GM12872 (cell line): ENCODE data around the gene JAKMIP2.

Experiments used
- TF ChIP-seq, protein P1 (sequence below): IDR thresholded peaks from 3 replicates; pipeline ENCODE4 v1.5.1; 2011; ENCODE audit warnings: low read depth, mild to moderate bottlenecking, low read length, moderate library complexity; ENCODE audit not compliant: insufficient read depth

The JAKMIP2 gene

GRCh38 chr5:147740864-147741263 is 41.7 kb downstream of the JAKMIP2 start:
- TF ChIP-seq, protein P1, sequence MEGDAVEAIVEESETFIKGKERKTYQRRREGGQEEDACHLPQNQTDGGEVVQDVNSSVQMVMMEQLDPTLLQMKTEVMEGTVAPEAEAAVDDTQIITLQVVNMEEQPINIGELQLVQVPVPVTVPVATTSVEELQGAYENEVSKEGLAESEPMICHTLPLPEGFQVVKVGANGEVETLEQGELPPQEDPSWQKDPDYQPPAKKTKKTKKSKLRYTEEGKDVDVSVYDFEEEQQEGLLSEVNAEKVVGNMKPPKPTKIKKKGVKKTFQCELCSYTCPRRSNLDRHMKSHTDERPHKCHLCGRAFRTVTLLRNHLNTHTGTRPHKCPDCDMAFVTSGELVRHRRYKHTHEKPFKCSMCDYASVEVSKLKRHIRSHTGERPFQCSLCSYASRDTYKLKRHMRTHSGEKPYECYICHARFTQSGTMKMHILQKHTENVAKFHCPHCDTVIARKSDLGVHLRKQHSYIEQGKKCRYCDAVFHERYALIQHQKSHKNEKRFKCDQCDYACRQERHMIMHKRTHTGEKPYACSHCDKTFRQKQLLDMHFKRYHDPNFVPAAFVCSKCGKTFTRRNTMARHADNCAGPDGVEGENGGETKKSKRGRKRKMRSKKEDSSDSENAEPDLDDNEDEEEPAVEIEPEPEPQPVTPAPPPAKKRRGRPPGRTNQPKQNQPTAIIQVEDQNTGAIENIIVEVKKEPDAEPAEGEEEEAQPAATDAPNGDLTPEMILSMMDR, result no peak

DNA sequence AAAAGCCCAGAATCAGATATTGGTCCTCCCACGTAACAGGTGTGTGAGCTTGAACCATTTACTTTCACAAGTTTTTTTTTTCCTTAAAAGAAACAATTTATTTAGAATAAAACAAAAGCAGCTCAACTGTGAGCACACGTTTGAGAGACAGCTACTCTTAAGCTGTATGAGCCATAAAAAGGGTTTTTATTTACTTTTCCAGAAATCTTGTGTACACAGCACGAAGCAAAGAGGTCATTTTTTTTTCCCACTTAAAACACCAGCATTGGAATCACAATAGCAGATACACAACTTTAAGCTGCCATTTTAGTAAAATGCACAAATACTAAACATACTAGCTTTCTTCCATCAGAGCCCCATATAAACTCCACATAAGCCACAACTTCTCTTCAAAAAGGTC is 44.6 kb downstream of the JAKMIP2 start:
- TF ChIP-seq, protein P1, result no peak

- TF ChIP-seq, protein P1, result no peak
These were observed 46.9 kb downstream of the JAKMIP2 start for GRCh38 chr5:147735621-147736125.

DNA sequence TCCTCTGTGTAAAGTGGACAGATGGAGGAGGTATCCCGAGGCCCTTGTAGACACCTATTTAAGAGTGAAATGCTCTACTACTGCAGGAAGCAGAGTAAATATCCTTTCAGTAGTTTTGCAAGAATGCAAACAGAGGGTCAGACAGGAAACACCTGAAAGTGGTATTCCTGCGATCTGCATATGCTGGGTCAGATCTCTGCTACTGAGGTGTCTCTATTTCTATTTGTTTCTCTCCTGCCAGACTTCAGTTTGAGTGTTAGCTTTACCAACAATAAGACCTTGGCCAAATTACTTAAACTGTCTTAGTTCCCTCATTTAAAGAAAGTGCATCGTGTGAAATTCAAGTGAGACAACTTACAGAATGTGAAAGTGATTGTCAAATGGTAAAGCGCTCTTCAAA is 47.6 kb downstream of the JAKMIP2 start:
- TF ChIP-seq, protein P1, result no peak

DNA sequence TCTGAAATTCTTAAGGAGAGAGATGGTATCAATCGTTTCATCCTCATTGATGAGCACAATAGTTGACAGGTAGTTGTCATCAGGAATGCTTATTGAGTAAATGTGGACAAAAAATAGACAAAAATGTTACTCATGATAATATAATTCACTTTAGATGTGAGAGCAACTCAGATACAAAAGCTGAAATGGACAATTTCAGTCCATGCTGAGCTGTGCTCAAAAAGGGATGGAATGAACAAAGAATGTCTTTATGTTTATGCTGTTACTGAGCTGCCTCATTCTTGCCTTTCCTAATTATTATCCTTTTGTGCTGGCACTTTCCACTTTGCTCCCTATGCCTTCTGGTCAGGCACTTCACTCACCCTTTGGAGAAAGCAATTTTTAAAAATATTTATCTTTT is 49.5 kb downstream of the JAKMIP2 start:
- TF ChIP-seq, protein P1, result no peak

- TF ChIP-seq, protein P1, result no peak
These were observed 50.1 kb downstream of the JAKMIP2 start for GRCh38 chr5:147732291-147732883.

- TF ChIP-seq, protein P1, result no peak
These were observed 50.9 kb downstream of the JAKMIP2 start for GRCh38 chr5:147731431-147732290.
